ENCODE results near the gene ERVFRD-1.

Gene ERVFRD-1

GRCh38 chr6:11110921-11111768, at the start of gene ERVFRD-1:
TSS of gene ERVFRD-1 (minus strand) at chr6:11111725. CDS start at chr6:11105310, 6,415 bp downstream.
- H3K4me3 ChIP-seq (ENCODE audit: low read depth, low read length) = no peak within 1 kb of the TSS

GRCh38 chr6:11160199-11160598, 48.7 kb upstream of the ERVFRD-1 start:
- H3K4me3 ChIP-seq (ENCODE audit: low read depth, low read length) = no peak overlapping the region

GRCh38 chr6:11155589-11155988, 44.1 kb upstream of the ERVFRD-1 start:
- H3K4me3 ChIP-seq (ENCODE audit: low read depth, low read length) = no peak overlapping the region

GRCh38 chr6:11153447-11153846, 41.9 kb upstream of the ERVFRD-1 start:
- no peak overlapping the region for H3K4me3 ChIP-seq (ENCODE audit: low read depth, low read length)

- H3K4me3 ChIP-seq (ENCODE audit: low read depth, low read length) = no peak overlapping the region
Measured at GRCh38 chr6:11152581-11152980, 41.1 kb upstream of the ERVFRD-1 start.

- H3K4me3 ChIP-seq (ENCODE audit: low read depth, low read length) = no peak overlapping the region
Measured at GRCh38 chr6:11151488-11151887, 40.0 kb upstream of the ERVFRD-1 start.

GRCh38 chr6:11149551-11149950, 38.0 kb upstream of the ERVFRD-1 start:
- H3K4me3 ChIP-seq (ENCODE audit: low read depth, low read length) = no peak overlapping the region

- no peak overlapping the region for H3K4me3 ChIP-seq (ENCODE audit: low read depth, low read length)
Measured at GRCh38 chr6:11146117-11146826, 34.7 kb upstream of the ERVFRD-1 start.

- H3K4me3 ChIP-seq (ENCODE audit: low read depth, low read length) = no peak overlapping the region
Measured at GRCh38 chr6:11144393-11144851, 32.9 kb upstream of the ERVFRD-1 start.

- no peak overlapping the region for H3K4me3 ChIP-seq (ENCODE audit: low read depth, low read length)
Measured at GRCh38 chr6:11143394-11144371, 32.2 kb upstream of the ERVFRD-1 start.

- H3K4me3 ChIP-seq (ENCODE audit: low read depth, low read length) = no peak overlapping the region
Measured at GRCh38 chr6:11142296-11143027, 30.9 kb upstream of the ERVFRD-1 start.

- no peak overlapping the region for H3K4me3 ChIP-seq (ENCODE audit: low read depth, low read length)
Measured at GRCh38 chr6:11141295-11141694, 29.8 kb upstream of the ERVFRD-1 start.

GRCh38 chr6:11140056-11140455, 28.5 kb upstream of the ERVFRD-1 start:
- no peak overlapping the region for H3K4me3 ChIP-seq (ENCODE audit: low read depth, low read length)

- H3K4me3 ChIP-seq (ENCODE audit: low read depth, low read length) = no peak overlapping the region
Measured at GRCh38 chr6:11139051-11139960, 27.8 kb upstream of the ERVFRD-1 start.

GRCh38 chr6:11136809-11137208, 25.3 kb upstream of the ERVFRD-1 start:
- H3K4me3 ChIP-seq (ENCODE audit: low read depth, low read length) = no peak overlapping the region

- no peak overlapping the region for H3K4me3 ChIP-seq (ENCODE audit: low read depth, low read length)
Measured at GRCh38 chr6:11133281-11133680, 21.8 kb upstream of the ERVFRD-1 start.

GRCh38 chr6:11132194-11132888, 20.8 kb upstream of the ERVFRD-1 start:
- H3K4me3 ChIP-seq (ENCODE audit: low read depth, low read length) = no peak overlapping the region

GRCh38 chr6:11130605-11131004, 19.1 kb upstream of the ERVFRD-1 start:
- H3K4me3 ChIP-seq (ENCODE audit: low read depth, low read length) = no peak overlapping the region
